ENCODE data around the gene CIROP. TPM values are rescaled to one million over a fixed set of nuclear protein-coding genes. Genes with fewer than 3 reads are reported as not detected.

Gene CIROP
- total RNA-seq, 1 donor from 2014 or later = not detected

GRCh38 chr14:23074906-23075305, 29.9 kb downstream of the CIROP start:
- DNase-seq (no peak), ATAC-seq (no peak)
- intact Hi-C loops (cut with micrococcal nuclease) = no loop called here

DNA sequence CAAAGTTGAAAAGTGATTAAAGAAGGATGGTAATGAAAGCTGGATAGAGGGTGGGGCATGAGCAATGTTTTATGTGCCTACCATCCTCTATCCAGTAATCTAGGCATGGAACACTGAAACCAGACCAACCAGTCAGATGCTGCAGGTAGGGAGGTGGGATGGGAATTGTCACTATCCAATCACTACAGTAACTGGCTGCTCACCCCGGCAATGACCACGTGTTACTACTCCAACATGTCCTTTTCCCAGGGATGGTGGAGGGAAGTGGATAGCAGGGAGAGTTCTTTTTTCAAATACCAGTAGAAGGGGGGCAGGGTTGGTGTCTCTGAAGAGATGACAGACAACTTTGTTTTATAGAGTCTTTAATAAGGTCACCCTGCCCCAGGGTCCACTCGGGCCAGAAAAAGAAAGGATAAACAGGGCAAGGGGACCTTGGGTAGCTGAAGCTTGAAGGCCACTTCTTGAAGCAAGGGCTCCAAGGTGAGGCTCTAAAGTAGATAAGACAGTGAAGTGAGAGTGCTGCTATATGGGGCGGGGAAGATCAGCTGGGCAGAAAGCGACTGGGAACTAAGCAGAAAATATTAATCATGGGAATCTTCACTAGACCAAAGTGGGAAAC, 32.8 kb downstream of the CIROP start:
- ATAC-seq = peak; percentile 28
- DNase-seq = no peak
- intact Hi-C loops (cut with micrococcal nuclease) = no loop called here

DNA sequence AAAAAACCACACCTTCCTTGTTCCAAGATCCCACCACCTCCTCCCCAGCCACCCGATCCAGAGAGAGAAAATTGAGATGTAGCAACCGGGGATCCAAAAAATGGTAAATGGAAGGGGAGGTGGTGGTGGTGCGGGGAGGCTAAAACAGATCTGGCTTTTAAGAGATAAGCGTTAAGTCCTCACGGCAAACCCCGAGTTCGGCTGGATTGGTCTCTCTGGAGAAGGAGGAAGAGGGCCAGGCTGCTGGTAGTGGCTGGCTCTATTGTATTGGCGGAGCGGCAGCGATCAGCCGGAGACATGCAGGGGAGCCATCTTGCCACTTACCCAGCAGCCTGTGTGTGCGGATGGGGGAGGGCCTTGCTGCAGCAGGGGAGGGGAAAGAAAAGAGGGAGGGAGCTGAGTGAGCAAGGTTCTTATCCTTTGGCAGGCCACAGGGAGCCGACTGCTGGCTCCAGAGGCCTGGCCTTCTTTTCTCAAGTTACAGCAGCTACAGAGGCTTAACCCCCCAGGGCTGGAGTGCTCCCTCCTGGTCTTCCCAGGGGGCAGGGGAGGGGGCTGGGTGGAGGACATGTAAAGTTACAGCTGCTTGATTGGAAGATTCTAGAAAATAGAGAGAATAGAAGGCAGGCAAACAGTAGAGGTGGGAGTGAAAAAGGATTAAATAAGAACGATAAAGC, 33.4 kb downstream of the CIROP start:
- DNase-seq (peak; percentile 85), ATAC-seq (peak; percentile 92)
- intact Hi-C loops (cut with micrococcal nuclease) = no loop called here

GRCh38 chr14:23070262-23071129, 34.3 kb downstream of the CIROP start:
- DNase-seq (no peak), ATAC-seq (no peak)
- intact Hi-C loops (cut with micrococcal nuclease) = no loop called here

- DNase-seq = no peak
- intact Hi-C loops (cut with micrococcal nuclease) = no loop called here
- no peak for ATAC-seq
Measured at GRCh38 chr14:23069413-23069806, 35.4 kb downstream of the CIROP start.

DNA sequence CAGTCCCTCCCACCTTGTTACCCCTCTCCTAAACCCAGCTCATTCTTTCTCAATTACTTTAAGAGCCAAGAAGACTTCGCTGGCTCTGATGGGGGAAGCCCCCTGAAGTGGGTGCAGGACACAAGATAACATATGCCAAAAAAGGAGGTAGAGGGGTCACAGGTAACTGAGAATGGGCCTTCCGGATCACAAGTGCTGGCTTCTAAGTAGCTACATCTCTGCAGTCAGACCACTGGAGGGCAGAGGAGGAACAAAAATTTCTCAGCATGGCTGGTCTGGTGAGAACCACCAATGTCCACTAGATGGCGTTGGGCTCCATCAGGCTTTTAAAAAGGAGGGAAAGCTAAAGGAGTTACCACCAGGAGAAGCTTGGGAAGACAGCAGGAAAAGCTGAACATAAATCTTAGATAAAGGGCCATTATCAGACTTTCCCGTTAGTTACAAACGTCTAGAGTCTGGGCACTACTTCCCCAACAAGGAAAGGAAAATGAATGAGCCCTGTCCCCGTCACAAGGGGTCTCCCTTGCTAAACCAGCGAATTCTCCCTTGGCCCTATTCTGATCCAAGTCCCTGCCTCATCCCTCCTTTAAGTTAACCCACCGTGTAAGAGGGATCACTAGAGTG, 35.9 kb downstream of the CIROP start:
- intact Hi-C loops (cut with micrococcal nuclease) = no loop called here
- ATAC-seq = peak; percentile 64
- peak; percentile 70 for DNase-seq

DNA sequence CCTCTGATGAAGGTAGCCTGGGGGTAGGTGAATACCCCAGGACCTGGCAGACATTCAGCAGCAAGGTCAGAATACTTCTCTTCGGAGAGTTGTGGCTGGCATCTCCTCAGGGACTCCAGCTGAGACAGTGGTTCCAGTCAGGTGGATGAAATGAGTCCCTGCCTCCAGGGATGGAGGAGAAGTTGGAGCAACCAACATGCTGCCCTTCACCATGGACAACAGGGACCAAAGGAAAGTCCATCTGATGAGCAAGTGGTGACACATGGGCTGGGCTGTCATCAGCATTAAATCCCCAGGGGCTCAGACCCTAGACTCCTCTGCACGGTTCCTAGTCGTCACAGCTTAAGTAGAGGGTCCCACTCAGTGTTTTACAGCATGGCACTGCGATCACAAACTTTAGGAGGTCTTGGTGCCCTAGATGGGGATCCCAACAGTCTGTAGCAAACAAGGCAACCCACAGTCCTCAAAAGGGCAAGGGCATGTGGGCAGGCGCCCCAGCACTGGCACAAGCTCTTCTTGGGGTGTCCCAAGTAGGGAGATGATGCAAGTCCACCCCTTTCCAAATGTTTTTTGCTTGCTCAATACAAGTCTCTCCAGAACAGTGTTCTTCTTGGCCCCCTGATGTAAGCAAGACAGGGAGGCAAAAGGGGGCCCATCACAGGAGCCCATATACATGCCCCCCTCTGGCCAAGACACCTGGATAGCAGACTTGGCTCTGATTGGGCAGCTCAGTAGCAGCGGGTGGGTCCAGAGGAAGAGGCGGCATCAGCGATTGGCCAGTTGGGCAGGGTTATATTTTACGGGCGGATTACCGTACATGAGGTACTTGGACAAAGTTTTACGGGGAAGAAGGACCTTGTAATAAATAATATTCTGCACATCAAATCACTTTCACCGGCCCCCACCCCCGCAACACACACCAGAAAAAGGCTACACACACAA, 36.7 kb downstream of the CIROP start:
- intact Hi-C loops (cut with micrococcal nuclease) = no loop called here
- ATAC-seq (no peak), DNase-seq (no peak)

DNA sequence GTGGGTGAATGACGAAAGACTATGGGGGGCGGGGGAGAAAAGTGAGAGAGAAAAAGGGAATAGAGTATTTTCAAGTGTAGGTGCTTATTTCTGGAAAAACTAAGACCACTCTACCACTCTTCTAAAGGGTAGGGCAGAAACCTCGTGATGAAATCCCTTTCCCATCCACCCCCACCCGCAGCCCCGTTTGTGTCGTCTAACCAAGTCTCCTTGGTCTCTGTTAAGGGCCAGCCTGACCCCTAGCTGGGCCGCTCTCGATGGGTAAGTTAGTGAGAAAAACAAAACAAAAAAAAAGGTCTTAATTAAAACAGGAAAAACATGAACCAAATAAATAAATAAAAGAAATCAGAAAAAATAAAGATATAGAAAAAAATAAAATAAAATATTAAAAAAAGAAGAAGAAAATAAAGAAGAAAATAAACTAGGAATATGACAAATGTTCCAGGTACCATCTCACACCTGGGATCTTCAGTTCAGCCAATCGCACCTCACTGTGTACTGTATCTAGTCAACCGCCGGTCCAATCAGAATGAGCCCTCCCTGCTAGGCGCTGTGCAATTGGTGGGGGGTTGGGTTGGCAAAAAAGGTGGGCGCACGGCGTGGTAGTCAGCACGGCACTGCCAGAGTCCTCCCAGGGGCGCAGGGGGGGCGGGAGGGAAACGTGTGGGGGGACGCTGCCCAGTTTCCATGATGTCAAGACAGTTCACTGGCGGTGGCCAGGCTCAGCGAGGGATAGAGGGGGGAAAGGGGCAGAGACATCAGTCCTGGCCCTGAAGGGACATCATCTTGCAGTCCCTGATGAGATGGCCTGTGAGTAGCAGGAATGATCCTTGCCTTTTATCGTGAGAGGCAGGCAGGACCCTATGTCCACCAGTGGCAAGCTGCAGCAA, 37.7 kb downstream of the CIROP start:
- intact Hi-C loops (cut with micrococcal nuclease) = no loop called here
- ATAC-seq = no peak
- DNase-seq = no peak

GRCh38 chr14:23066368-23066767, 38.4 kb downstream of the CIROP start:
- no peak for ATAC-seq
- DNase-seq = no peak
- intact Hi-C loops (cut with micrococcal nuclease) = no loop called here

- intact Hi-C loops (cut with micrococcal nuclease) = no loop called here
- no peak for DNase-seq
- no peak for ATAC-seq
Measured at GRCh38 chr14:23063601-23064000, 41.2 kb downstream of the CIROP start.

GRCh38 chr14:23062002-23062401, 42.8 kb downstream of the CIROP start:
- intact Hi-C loops (cut with micrococcal nuclease) = no loop called here
- DNase-seq (peak; percentile 55), ATAC-seq (peak; percentile 44)

DNA sequence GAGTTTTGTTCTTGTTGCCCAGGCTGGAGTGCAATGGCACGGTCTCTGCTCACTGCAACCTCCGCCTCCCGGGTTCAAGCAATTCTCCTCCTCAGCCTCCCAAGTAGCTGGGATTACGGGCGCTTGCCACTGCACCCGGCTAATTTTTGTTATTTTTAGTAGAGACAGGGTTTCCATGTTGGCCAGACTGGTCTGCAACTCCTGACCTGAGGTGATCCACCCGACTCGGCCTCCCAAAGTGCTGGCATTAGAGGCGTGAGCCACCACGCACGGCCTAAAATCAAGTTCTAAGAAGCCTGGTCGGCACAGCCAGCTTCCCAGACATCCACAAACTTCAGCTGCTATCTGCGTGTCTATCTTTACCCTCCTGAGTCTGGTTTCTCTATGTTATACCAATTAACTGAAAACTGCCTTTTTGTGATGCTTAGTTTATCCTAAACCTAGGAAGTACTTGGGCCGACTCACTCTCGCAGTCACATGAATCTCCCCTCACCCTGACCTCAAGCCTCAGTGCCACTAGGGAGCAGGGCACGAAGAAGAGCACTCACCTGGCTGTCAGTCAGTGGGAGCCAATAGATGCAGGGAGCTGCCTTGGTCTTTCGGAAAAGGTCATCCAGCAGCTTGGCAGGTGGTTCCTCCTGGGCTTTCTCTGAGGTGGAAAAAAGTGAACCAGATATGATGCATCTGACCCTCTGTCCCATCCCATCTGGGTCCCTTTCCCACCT, 44.1 kb downstream of the CIROP start:
- intact Hi-C loops (cut with micrococcal nuclease) = no loop called here
- no peak for ATAC-seq

GRCh38 chr14:23058654-23059504, 45.9 kb downstream of the CIROP start:
- intact Hi-C loops (cut with micrococcal nuclease) = no loop called here
- DNase-seq (no peak), ATAC-seq (no peak)

More for the DNA sequence above, 44.1 kb downstream of the CIROP start:
- no peak for DNase-seq

DNA sequence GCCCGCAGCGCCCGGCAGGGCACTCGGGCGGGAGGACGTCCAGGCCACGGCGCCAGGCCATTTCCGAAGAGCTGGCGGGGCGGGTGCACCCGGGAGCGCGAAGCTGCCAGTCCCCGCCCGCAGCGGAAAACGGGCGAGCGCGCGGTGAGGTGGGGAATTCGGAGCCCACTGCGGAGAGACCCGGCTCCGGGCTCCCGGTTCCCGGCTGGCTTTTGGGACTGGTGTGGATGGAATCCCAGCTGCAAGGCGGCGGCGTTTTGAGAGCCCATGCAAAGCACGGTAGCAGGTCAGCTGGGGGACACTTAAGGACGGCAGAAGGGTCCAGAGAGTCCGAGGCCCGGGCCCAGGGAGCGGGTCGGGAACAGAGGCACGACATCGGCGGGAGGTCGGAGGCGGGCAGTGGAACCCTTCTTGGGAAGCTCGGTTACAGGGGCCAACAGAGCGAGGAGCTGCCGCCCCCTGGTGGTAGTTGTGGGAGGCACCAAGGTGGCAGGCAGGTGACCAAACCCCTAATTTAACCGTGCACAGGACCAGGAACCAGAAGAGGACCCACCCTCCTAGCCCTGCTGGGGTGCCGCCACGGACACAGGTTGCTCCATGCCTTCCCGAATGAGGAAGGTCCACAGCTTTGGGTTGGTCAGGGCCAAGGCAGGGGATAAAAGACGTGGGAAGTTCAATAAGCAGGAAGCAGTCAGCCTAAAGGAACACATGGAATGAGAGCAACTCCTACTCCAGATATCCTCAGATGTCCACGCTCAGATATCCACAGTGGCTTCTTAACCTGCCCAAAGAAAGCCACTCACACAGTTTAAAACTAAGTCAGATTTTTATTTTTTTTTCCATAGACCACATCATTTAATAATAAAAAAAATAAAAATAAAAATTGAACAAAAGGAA, 46.8 kb downstream of the CIROP start:
- ATAC-seq (peak; percentile 76), DNase-seq (peak; percentile 92)
- intact Hi-C loops (cut with micrococcal nuclease) = no loop called here
